ENCODE measurements around the gene FUOM.

Gene FUOM

GRCh38 chr10:133366130-133366478 lies 8.3 kb upstream of the FUOM start:
- DNase-seq, result no peak

- no peak for DNase-seq
Measured at GRCh38 chr10:133365461-133366129, 7.8 kb upstream of the FUOM start.

GRCh38 chr10:133364645-133365431 lies 7.0 kb upstream of the FUOM start:
- DNase-seq, result no peak

- DNase-seq, result no peak
Measured at GRCh38 chr10:133362846-133363245, 5.0 kb upstream of the FUOM start.

- DNase-seq, result no peak
Measured at GRCh38 chr10:133361773-133362441, 4.1 kb upstream of the FUOM start.

GRCh38 chr10:133361227-133361626 lies 3.4 kb upstream of the FUOM start:
- DNase-seq, result peak; percentile 70

GRCh38 chr10:133359972-133360610 lies 2.3 kb upstream of the FUOM start:
- no peak for DNase-seq

- no peak for DNase-seq
Measured at GRCh38 chr10:133359554-133359971, 1.7 kb upstream of the FUOM start.

- no peak for DNase-seq
Measured at GRCh38 chr10:133358925-133359310, 1.1 kb upstream of the FUOM start.

GRCh38 chr10:133358162-133358924 lies 524 bp upstream of the FUOM start:
- DNase-seq, result no peak

GRCh38 chr10:133356549-133357284 lies 1.1 kb downstream of the FUOM start:
- DNase-seq, result no peak

GRCh38 chr10:133355991-133356390 lies 1.8 kb downstream of the FUOM start:
- no peak for DNase-seq

- DNase-seq, result no peak
Measured at GRCh38 chr10:133355266-133355665, 2.6 kb downstream of the FUOM start.

- DNase-seq, result no peak
Measured at GRCh38 chr10:133354672-133355240, 3.1 kb downstream of the FUOM start.

- no peak for DNase-seq
Measured at GRCh38 chr10:133353988-133354605, 3.7 kb downstream of the FUOM start.

- no peak for DNase-seq
Measured at GRCh38 chr10:133353202-133353959, 4.4 kb downstream of the FUOM start.

GRCh38 chr10:133351408-133352318 lies 6.2 kb downstream of the FUOM start:
- DNase-seq, result no peak

- no peak for DNase-seq
Measured at GRCh38 chr10:133350950-133351329, 6.9 kb downstream of the FUOM start.

GRCh38 chr10:133350283-133350949 lies 7.4 kb downstream of the FUOM start:
- DNase-seq, result no peak

Data from NCI-H524 treated with DMSO at 0.1 percent for 48 hours (cell line).